Neural progenitor cell (in vitro differentiated cells): ENCODE results near the gene GLRX. TPM values are rescaled to one million over a fixed set of nuclear protein-coding genes. Genes with fewer than 3 reads are reported as not detected.

ENCODE experiments used
- DNase-seq: peaks from one replicate; pipeline ENCODE4 v3.0.0-alpha.2; 2016; ENCODE audit warnings: low spot score
- H2AFZ ChIP-seq: fragments of 200-600 bp; sonication (generic); replicated peaks from 2 replicates; pipeline ENCODE4 v1.6.1; 2016; ENCODE audit warnings: antibody characterized with exemption
- H3F3A ChIP-seq: fragments of 200-600 bp; sonication (generic); 2 replicates; pipeline ENCODE4 v1.6.1; 2016; ENCODE audit warnings: antibody characterized with exemption, low read depth
- H3K27ac ChIP-seq: fragments of 200-600 bp; sonication (generic); 2 replicates; pipeline ENCODE4 v1.5.1; 2016; ENCODE audit warnings: mild to moderate bottlenecking
- H3K27me3 ChIP-seq: fragments of 200-600 bp; sonication (generic); 2 replicates; pipeline ENCODE4 v1.6.1; 2016; ENCODE audit warnings: mild to moderate bottlenecking, moderate library complexity
- H3K36me3 ChIP-seq: fragments of 200-600 bp; sonication (generic); 2 replicates; pipeline ENCODE4 v1.5.1; 2016
- H3K4me1 ChIP-seq: fragments of 200-600 bp; sonication (generic); 2 replicates; pipeline ENCODE4 v1.6.1; 2016; ENCODE audit warnings: mixed run types
- H3K4me2 ChIP-seq: fragments of 200-600 bp; sonication (generic); 2 replicates; pipeline ENCODE4 v1.6.1; 2016
- H3K4me3 ChIP-seq: fragments of 200-600 bp; sonication (generic); 2 replicates; pipeline ENCODE4 v1.5.1; 2016
- H3K79me2 ChIP-seq: fragments of 200-600 bp; sonication (generic); 2 replicates; pipeline ENCODE4 v1.6.1; 2016; ENCODE audit warnings: low read depth
- H3K9ac ChIP-seq: fragments of 200-600 bp; sonication (generic); 2 replicates; pipeline ENCODE4 v1.6.1; 2016
- H3K9me3 ChIP-seq: fragments of 200-600 bp; sonication (generic); 2 replicates; pipeline ENCODE4 v1.5.1; 2016; ENCODE audit warnings: low read depth
- H4K20me1 ChIP-seq: fragments of 200-600 bp; sonication (generic); 2 replicates; pipeline ENCODE4 v1.6.1; 2016; ENCODE audit warnings: low read depth
- H3K27ac Mint-ChIP-seq: 3 replicates; pipeline ENCODE4 v1.8.0; 2021; ENCODE audit warnings: mixed read lengths
- H3K27me3 Mint-ChIP-seq: 2 replicates; pipeline ENCODE4 v1.8.0; 2022; ENCODE audit warnings: low read depth, mild to moderate bottlenecking, inconsistent platforms, moderate library complexity, mixed read lengths; ENCODE audit not compliant: insufficient read depth
- H3K36me3 Mint-ChIP-seq: 3 replicates; pipeline ENCODE4 v1.8.0; 2021; ENCODE audit warnings: mixed read lengths
- H3K4me1 Mint-ChIP-seq: 3 replicates; pipeline ENCODE4 v1.8.0; 2021; ENCODE audit warnings: mixed read lengths
- H3K4me3 Mint-ChIP-seq: 3 replicates; pipeline ENCODE4 v1.8.0; 2021; ENCODE audit warnings: mild to moderate bottlenecking, moderate library complexity, mixed read lengths
- H3K9me3 Mint-ChIP-seq: 3 replicates; pipeline ENCODE4 v1.8.0; 2020; ENCODE audit warnings: mixed read lengths
- CTCF ChIP-seq: fragments of 200-600 bp; sonication (generic); IDR thresholded peaks from 2 replicates; pipeline ENCODE4 v1.5.1; 2017; ENCODE audit warnings: antibody characterized with exemption, mild to moderate bottlenecking
- EZH2 ChIP-seq: fragments of 200-600 bp; sonication (generic); IDR thresholded peaks from 2 replicates; pipeline ENCODE4 v1.6.1; 2017; ENCODE audit warnings: antibody characterized with exemption, mild to moderate bottlenecking, moderate library complexity
- EZH2phosphoT487 ChIP-seq: fragments of 200-600 bp; sonication (generic); IDR thresholded peaks from 2 replicates; pipeline ENCODE4 v1.6.1; 2017; ENCODE audit warnings: antibody characterized with exemption
- total RNA-seq: library from RNA; depleted of rRNA; stranded (reverse); fragments of >200 nt; gene quantifications from 2 replicates; pipeline ENCODE4 v1.2.3, GENCODE V29; 2015; ENCODE audit warnings: low replicate concordance

Gene GLRX
- total RNA-seq, 1 donor from 2014 or later: 15.1 TPM

- DNase-seq: peak; percentile 70
- H3K9me3 ChIP-seq: no peaks in the 10 kb centered on the region
- TF ChIP-seq EZH2phosphoT487 (no peak), CTCF (peak; percentile 96), EZH2 (no peak)
- Mint-ChIP-seq H3K4me3 (no peak overlapping the region), H3K27ac (no peak overlapping the region), H3K9me3 (peaks cover 2% of the 10 kb centered on the region), H3K36me3 (no peaks in the 10 kb centered on the region), H3K4me1 (no peaks in the 10 kb centered on the region), H3K27me3 (peaks cover 2% of the 10 kb centered on the region)
- H3K4me3 ChIP-seq: no peak overlapping the region
- H2AFZ ChIP-seq: peak overlapping the region; percentile 21
- no peaks in the 10 kb centered on the region for H3F3A ChIP-seq
- no peak overlapping the region for H3K9ac ChIP-seq
- no peaks in the 10 kb centered on the region for H3K27me3 ChIP-seq
- no peaks in the 10 kb centered on the region for H3K36me3 ChIP-seq
- no peak overlapping the region for H3K27ac ChIP-seq
- H3K4me2 ChIP-seq: no peak overlapping the region
- H3K4me1 ChIP-seq: no peaks in the 10 kb centered on the region
- H3K79me2 ChIP-seq: no peaks in the 10 kb centered on the region
- no peaks in the 10 kb centered on the region for H4K20me1 ChIP-seq
These were observed 24.2 kb upstream of the GLRX start for GRCh38 chr5:95846554-95847260.

- Histone ChIP-seq H3K4me2 (no peak overlapping the region), H2AFZ (no peak overlapping the region), H4K20me1 (no peaks in the 10 kb centered on the region), H3K79me2 (no peaks in the 10 kb centered on the region), H3F3A (no peaks in the 10 kb centered on the region), H3K27me3 (no peaks in the 10 kb centered on the region), H3K4me3 (no peak overlapping the region), H3K27ac (no peak overlapping the region), H3K9me3 (no peaks in the 10 kb centered on the region), H3K36me3 (no peaks in the 10 kb centered on the region), H3K9ac (no peak overlapping the region), H3K4me1 (no peaks in the 10 kb centered on the region)
- Mint-ChIP-seq H3K36me3 (no peaks in the 10 kb centered on the region), H3K4me3 (no peak overlapping the region), H3K9me3 (no peaks in the 10 kb centered on the region), H3K4me1 (no peaks in the 10 kb centered on the region), H3K27me3 (peaks cover 2% of the 10 kb centered on the region), H3K27ac (no peak overlapping the region)
- TF ChIP-seq EZH2phosphoT487 (no peak), CTCF (no peak), EZH2 (no peak)
- no peak for DNase-seq
These were observed 22.9 kb upstream of the GLRX start for GRCh38 chr5:95845391-95845790.

- Histone ChIP-seq H3K4me3 (no peak overlapping the region), H3K9me3 (no peaks in the 10 kb centered on the region), H3K36me3 (no peaks in the 10 kb centered on the region), H3F3A (no peaks in the 10 kb centered on the region), H3K27ac (no peak overlapping the region), H3K79me2 (no peaks in the 10 kb centered on the region), H3K4me1 (no peaks in the 10 kb centered on the region), H3K4me2 (no peak overlapping the region), H3K9ac (no peak overlapping the region), H4K20me1 (no peaks in the 10 kb centered on the region), H3K27me3 (no peaks in the 10 kb centered on the region), H2AFZ (no peak overlapping the region)
- Mint-ChIP-seq H3K36me3 (no peaks in the 10 kb centered on the region), H3K27me3 (peaks cover 4% of the 10 kb centered on the region), H3K4me1 (no peaks in the 10 kb centered on the region), H3K4me3 (no peak overlapping the region), H3K27ac (no peak overlapping the region), H3K9me3 (no peaks in the 10 kb centered on the region)
- TF ChIP-seq EZH2phosphoT487 (no peak), EZH2 (no peak), CTCF (no peak)
- no peak for DNase-seq
These were observed 21.3 kb upstream of the GLRX start for GRCh38 chr5:95843733-95844223.
